ENCODE data around the gene SCG5.

The SCG5 gene

GRCh38 chr15:32733281-32733680 lies 91.8 kb downstream of the SCG5 start:
- no peak for DNase-seq (ENCODE audit: low spot score)
- no peak for TF ChIP-seq CTCF (IDR thresholded peaks at IDR 0.05; ENCODE audit: extremely low read depth, missing control alignments)

- no peak for TF ChIP-seq CTCF (IDR thresholded peaks at IDR 0.05; ENCODE audit: extremely low read depth, missing control alignments)
- no peak for DNase-seq (ENCODE audit: low spot score)
These were observed 94.6 kb downstream of the SCG5 start for GRCh38 chr15:32735989-32736700.

GRCh38 chr15:32736701-32737061 lies 95.2 kb downstream of the SCG5 start:
- TF ChIP-seq CTCF (IDR thresholded peaks at IDR 0.05; ENCODE audit: extremely low read depth, missing control alignments) = no peak
- DNase-seq (ENCODE audit: low spot score) = no peak

- DNase-seq (ENCODE audit: low spot score) = no peak
These were observed 95.8 kb downstream of the SCG5 start for GRCh38 chr15:32737304-32737703.

GRCh38 chr15:32738666-32739065 lies 97.2 kb downstream of the SCG5 start:
- no peak for TF ChIP-seq CTCF (IDR thresholded peaks at IDR 0.05; ENCODE audit: extremely low read depth, missing control alignments)

More at GRCh38 chr15:32737304-32737703, 95.8 kb downstream of the SCG5 start:
- no peak for TF ChIP-seq CTCF (IDR thresholded peaks at IDR 0.05; ENCODE audit: extremely low read depth, missing control alignments)

GRCh38 chr15:32739522-32740063 lies 98.1 kb downstream of the SCG5 start:
- DNase-seq (ENCODE audit: low spot score) = no peak
- no peak for TF ChIP-seq CTCF (IDR thresholded peaks at IDR 0.05; ENCODE audit: extremely low read depth, missing control alignments)

More at GRCh38 chr15:32738666-32739065, 97.2 kb downstream of the SCG5 start:
- DNase-seq (ENCODE audit: low spot score) = no peak

GRCh38 chr15:32743411-32744140 lies 102.1 kb downstream of the SCG5 start:
- no peak for TF ChIP-seq CTCF (IDR thresholded peaks at IDR 0.05; ENCODE audit: extremely low read depth, missing control alignments)
- no peak for DNase-seq (ENCODE audit: low spot score)
